ENCODE results near the gene DPEP2. TPM values are rescaled to one million over a fixed set of nuclear protein-coding genes. Genes with fewer than 3 reads are reported as not detected.
A peak's percentile ranks its signal among the peaks of the same experiment; 100 is the strongest.

The DPEP2 gene
- total RNA-seq, 6 experiments from 2014 or later = not detected

- peaks cover 2% of the 10 kb centered on the region for H3K27me3 Mint-ChIP-seq (ENCODE audit: insufficient read depth)
- no peaks in the 10 kb centered on the region; the same call in 1 of the 2 replicates for H3K36me3 Mint-ChIP-seq (ENCODE audit: low read depth)
- H3K4me3 Mint-ChIP-seq = no peak overlapping the region
- H3K4me1 Mint-ChIP-seq (ENCODE audit: low read depth) = peaks cover 16% of the 10 kb centered on the region
- TF ChIP-seq, protein P1, sequence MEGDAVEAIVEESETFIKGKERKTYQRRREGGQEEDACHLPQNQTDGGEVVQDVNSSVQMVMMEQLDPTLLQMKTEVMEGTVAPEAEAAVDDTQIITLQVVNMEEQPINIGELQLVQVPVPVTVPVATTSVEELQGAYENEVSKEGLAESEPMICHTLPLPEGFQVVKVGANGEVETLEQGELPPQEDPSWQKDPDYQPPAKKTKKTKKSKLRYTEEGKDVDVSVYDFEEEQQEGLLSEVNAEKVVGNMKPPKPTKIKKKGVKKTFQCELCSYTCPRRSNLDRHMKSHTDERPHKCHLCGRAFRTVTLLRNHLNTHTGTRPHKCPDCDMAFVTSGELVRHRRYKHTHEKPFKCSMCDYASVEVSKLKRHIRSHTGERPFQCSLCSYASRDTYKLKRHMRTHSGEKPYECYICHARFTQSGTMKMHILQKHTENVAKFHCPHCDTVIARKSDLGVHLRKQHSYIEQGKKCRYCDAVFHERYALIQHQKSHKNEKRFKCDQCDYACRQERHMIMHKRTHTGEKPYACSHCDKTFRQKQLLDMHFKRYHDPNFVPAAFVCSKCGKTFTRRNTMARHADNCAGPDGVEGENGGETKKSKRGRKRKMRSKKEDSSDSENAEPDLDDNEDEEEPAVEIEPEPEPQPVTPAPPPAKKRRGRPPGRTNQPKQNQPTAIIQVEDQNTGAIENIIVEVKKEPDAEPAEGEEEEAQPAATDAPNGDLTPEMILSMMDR (IDR thresholded peaks at IDR 0.05) = no peak
- no peaks in the 10 kb centered on the region for H3K9me3 Mint-ChIP-seq
- peak; percentile 18 for DNase-seq
- H3K27ac Mint-ChIP-seq = no peak overlapping the region
Measured at GRCh38 chr16:67987460-67988160, 11.7 kb downstream of the DPEP2 start.

DNA sequence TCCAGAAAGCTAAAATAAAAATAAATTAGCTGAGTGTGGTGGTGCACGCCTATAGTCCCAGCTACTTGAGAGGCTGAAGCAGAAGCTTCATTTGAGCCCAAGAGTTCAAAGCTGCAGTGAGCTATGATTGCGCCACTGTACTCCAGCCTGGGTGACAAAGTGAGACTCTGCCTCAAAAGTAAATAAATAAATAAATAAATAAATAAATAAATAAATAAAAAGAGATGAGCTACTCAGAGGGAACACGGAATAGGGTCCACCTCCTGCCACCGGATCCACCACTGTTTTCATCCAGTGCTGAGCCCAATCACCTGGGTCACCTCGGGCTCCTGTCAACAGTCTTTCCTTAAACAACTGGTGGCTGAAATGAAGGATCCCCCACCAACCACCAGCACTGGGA, 12.3 kb downstream of the DPEP2 start:
- Mint-ChIP-seq H3K9me3 (no peaks in the 10 kb centered on the region), H3K36me3 (ENCODE audit: low read depth) (no peaks in the 10 kb centered on the region; the same call in 1 of the 2 replicates), H3K27me3 (ENCODE audit: insufficient read depth) (peaks cover 2% of the 10 kb centered on the region), H3K4me3 (no peak overlapping the region), H3K4me1 (ENCODE audit: low read depth) (peaks cover 16% of the 10 kb centered on the region), H3K27ac (no peak overlapping the region)
- TF ChIP-seq, protein P1 (IDR thresholded peaks at IDR 0.05) = no peak
- DNase-seq = no peak

DNA sequence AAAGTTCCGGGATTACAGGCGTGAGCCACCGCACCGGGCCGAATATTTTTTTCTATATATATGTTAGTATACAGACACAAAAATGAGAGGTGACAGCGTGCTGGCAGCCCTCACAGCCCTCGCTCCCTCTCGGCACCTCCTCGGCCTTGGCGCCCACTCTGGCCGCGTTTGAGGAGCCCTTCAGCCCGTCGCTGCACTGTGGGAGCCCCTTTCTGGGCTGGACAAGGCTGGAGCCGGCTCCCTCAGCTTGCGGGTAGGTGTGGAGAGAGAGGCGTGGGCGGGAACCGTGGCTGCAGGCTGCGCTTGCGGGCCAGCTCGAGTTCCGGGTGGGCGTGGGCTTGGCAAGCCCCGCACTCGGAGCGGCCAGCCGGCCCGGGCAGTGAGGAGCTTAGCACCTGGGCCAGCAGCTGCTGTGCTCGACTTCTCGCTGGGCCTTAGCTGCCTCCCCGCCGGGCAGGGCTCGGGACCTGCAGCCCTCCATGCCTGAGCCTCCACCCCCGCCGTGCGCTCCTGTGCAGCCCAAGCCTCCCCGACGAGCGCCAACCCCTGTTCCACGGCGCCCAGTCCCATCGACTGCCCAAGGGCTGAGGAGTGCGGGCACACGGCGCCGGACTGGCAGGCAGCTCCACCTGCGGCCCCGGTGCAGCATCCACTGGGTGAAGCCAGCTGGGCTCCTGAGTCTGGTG, 17.1 kb downstream of the DPEP2 start:
- Mint-ChIP-seq H3K27ac (no peak overlapping the region), H3K36me3 (ENCODE audit: low read depth) (no peaks in the 10 kb centered on the region; the same call in 1 of the 2 replicates), H3K9me3 (no peaks in the 10 kb centered on the region), H3K4me3 (no peak overlapping the region), H3K4me1 (ENCODE audit: low read depth) (peaks cover 5% of the 10 kb centered on the region; the same call in 1 of the 2 replicates), H3K27me3 (ENCODE audit: insufficient read depth) (peaks cover 4% of the 10 kb centered on the region; the same call in 1 of the 2 replicates)
- no peak for DNase-seq
- TF ChIP-seq, protein P1 (IDR thresholded peaks at IDR 0.05) = no peak

GRCh38 chr16:67979955-67980678, 19.2 kb downstream of the DPEP2 start, which contains the start of gene DPEP3:
Gene DPEP3 (minus strand): TSS chr16:67980499. CDS start chr16:67980380, 119 bp downstream.
- H3K4me1 Mint-ChIP-seq (ENCODE audit: low read depth) = peaks cover 4% of the 10 kb centered on the region; the same call in 1 of the 2 replicates
- TF ChIP-seq, protein P1 (IDR thresholded peaks at IDR 0.05) = peak; percentile 59
- H3K27ac Mint-ChIP-seq = no peak within 1 kb of the TSS
- no peak for DNase-seq
- H3K36me3 Mint-ChIP-seq (ENCODE audit: low read depth) = no peaks in the 10 kb centered on the region; the same call in 1 of the 2 replicates
- peaks cover 11% of the 10 kb centered on the region for H3K27me3 Mint-ChIP-seq (ENCODE audit: insufficient read depth)
- H3K9me3 Mint-ChIP-seq = no peaks in the 10 kb centered on the region
- no peak within 1 kb of the TSS for H3K4me3 Mint-ChIP-seq

GRCh38 chr16:67977469-67978227, 21.6 kb downstream of the DPEP2 start:
- no peak for DNase-seq
- no peaks in the 10 kb centered on the region for H3K9me3 Mint-ChIP-seq
- H3K4me3 Mint-ChIP-seq = no peak overlapping the region
- TF ChIP-seq, protein P1 (IDR thresholded peaks at IDR 0.05) = no peak
- peaks cover 15% of the 10 kb centered on the region for H3K27me3 Mint-ChIP-seq (ENCODE audit: insufficient read depth)
- no peak overlapping the region for H3K27ac Mint-ChIP-seq
- no peaks in the 10 kb centered on the region for H3K4me1 Mint-ChIP-seq (ENCODE audit: low read depth)
- no peaks in the 10 kb centered on the region; the same call in 1 of the 2 replicates for H3K36me3 Mint-ChIP-seq (ENCODE audit: low read depth)

Measured in HFFc6 (cell line).